Left colon (tissue), 2 donors: Measurements from ENCODE around the gene TBC1D19. TPM values are rescaled to one million over a fixed set of nuclear protein-coding genes. Genes with fewer than 3 reads are reported as not detected.

Source experiments
- ATAC-seq: fragments of 200-7000 bp; cut with Tn5 transposase; one replicate; pipeline ENCODE4 v1.9.1; 2020; ENCODE audit warnings: mild to moderate bottlenecking, moderate library complexity
- DNase-seq, 2 donors: peaks; one replicate each; pipeline ENCODE4 v3.0.0-alpha.2; 2020
- intact Hi-C, 2 donors: fragments of 100-400 bp; cut with DNase I in 1 of 2; cut with micrococcal nuclease in 1 of 2; formaldehyde crosslinking; loops; one replicate each; pipeline versions ENCODE4 v1.11.2 to v1.14.0; 2022; cut with DNase I, micrococcal nuclease
- total RNA-seq, 2 donors: library from RNA; stranded (reverse); fragmentation: NEBNext Ultra II Directional; extraction: Animal tissue kit (Norgen Biotek cat#: 25700); gene quantifications; one replicate each; pipeline ENCODE4 v1.2.1, GENCODE V29; 2021
- donor health status: DM: no; HTN: no; CAD: no.
- donor health status: DM: yes; HTN: yes; CAD: no.

The TBC1D19 gene
- total RNA-seq, 2 donors from 2014 or later: 2.9 to 4.6 TPM

GRCh38 chr4:26757751-26758150 is 173.9 kb downstream of the TBC1D19 start:
- no peak for DNase-seq
- intact Hi-C loops: no loop called here
- no peak for ATAC-seq

- intact Hi-C loops: no loop called here
- DNase-seq (no peak), ATAC-seq (no peak)
Observed at GRCh38 chr4:26758899-26759298, 175.0 kb downstream of the TBC1D19 start.

- intact Hi-C loops: no loop called here
- no peak for DNase-seq
- peak; percentile 90 for ATAC-seq
Observed at GRCh38 chr4:26762650-26763049, 178.8 kb downstream of the TBC1D19 start.

- no peak for DNase-seq
Observed at GRCh38 chr4:26763063-26763462, 179.2 kb downstream of the TBC1D19 start.

GRCh38 chr4:26763648-26764047 is 179.8 kb downstream of the TBC1D19 start:
- no peak for DNase-seq
- no peak for ATAC-seq
- intact Hi-C loops: no loop called here

More at GRCh38 chr4:26763063-26763462, 179.2 kb downstream of the TBC1D19 start:
- intact Hi-C loops: no loop called here
- peak; percentile 61 for ATAC-seq

GRCh38 chr4:26764231-26764630 is 180.3 kb downstream of the TBC1D19 start:
- ATAC-seq (no peak), DNase-seq (no peak)
- intact Hi-C loops: no loop called here

GRCh38 chr4:26765515-26765914 is 181.6 kb downstream of the TBC1D19 start:
- DNase-seq: no peak
- peak; percentile 81 for ATAC-seq
- intact Hi-C loops: no loop called here

GRCh38 chr4:26766141-26766540 is 182.3 kb downstream of the TBC1D19 start:
- DNase-seq (no peak), ATAC-seq (no peak)
- intact Hi-C loops: no loop called here

GRCh38 chr4:26772096-26772873 is 188.4 kb downstream of the TBC1D19 start:
- DNase-seq (no peak), ATAC-seq (no peak)
- intact Hi-C loops: no loop called here

GRCh38 chr4:26779224-26779623 is 195.3 kb downstream of the TBC1D19 start:
- intact Hi-C loops: no loop called here
- no peak for DNase-seq
- no peak for ATAC-seq

- intact Hi-C loops: no loop called here
- DNase-seq (no peak), ATAC-seq (no peak)
Observed at GRCh38 chr4:26779674-26780073, 195.8 kb downstream of the TBC1D19 start.

GRCh38 chr4:26780539-26780938 is 196.7 kb downstream of the TBC1D19 start:
- intact Hi-C loops: no loop called here
- no peak for ATAC-seq
- DNase-seq: no peak

GRCh38 chr4:26782168-26782829 is 198.4 kb downstream of the TBC1D19 start:
- no peak for DNase-seq
- intact Hi-C loops: no loop called here
- no peak for ATAC-seq

GRCh38 chr4:26782830-26783202 is 198.9 kb downstream of the TBC1D19 start:
- ATAC-seq (peak; percentile 89), DNase-seq (no peak)
- intact Hi-C loops: no loop called here

GRCh38 chr4:26784207-26784865 is 200.5 kb downstream of the TBC1D19 start:
- no peak for DNase-seq
- intact Hi-C loops: no loop called here
- no peak for ATAC-seq

GRCh38 chr4:26785312-26785711 is 201.4 kb downstream of the TBC1D19 start:
- DNase-seq: no peak
- intact Hi-C loops: no loop called here
- no peak for ATAC-seq

- intact Hi-C loops: no loop called here
- ATAC-seq: no peak
- DNase-seq: no peak
Observed at GRCh38 chr4:26785810-26786209, 201.9 kb downstream of the TBC1D19 start.

GRCh38 chr4:26786916-26787315 is 203.0 kb downstream of the TBC1D19 start:
- ATAC-seq: no peak
- intact Hi-C loops: no loop called here
- no peak for DNase-seq

GRCh38 chr4:26787461-26788340 is 203.8 kb downstream of the TBC1D19 start:
- ATAC-seq (peak; percentile 80), DNase-seq (peak; percentile 53 to 56)

More at GRCh38 chr4:26787461-26788340, 203.8 kb downstream of the TBC1D19 start:
- intact Hi-C loops: no loop called here
